GM23338 (cell line): Measurements from ENCODE around the gene SNX32. TPM values are rescaled to one million over a fixed set of nuclear protein-coding genes. Genes with fewer than 3 reads are reported as not detected.

Experiments
- ATAC-seq: fragments of 200-7000 bp; cut with Tn5 transposase; 3 replicates; pipeline ENCODE4 v1.9.1; 2020
- DNase-seq: peaks from one replicate; pipeline ENCODE4 v3.0.0-alpha.2; 2015; ENCODE audit warnings: low spot score
- H2AFZ ChIP-seq: fragments of 200-600 bp; sonication (generic); 2 replicates; pipeline ENCODE4 v1.8.0; 2016; ENCODE audit warnings: antibody characterized with exemption, mild to moderate bottlenecking, moderate library complexity
- H3F3A ChIP-seq: fragments of 200-600 bp; sonication (generic); replicated peaks from 2 replicates; pipeline ENCODE4 v1.8.0; 2017; ENCODE audit warnings: antibody characterized with exemption, mixed run types, low read depth
- H3K27ac ChIP-seq: fragments of 200-600 bp; sonication (generic); 2 replicates; pipeline ENCODE4 v1.6.1; 2016; ENCODE audit warnings: low read depth
- H3K27me3 ChIP-seq: fragments of 200-600 bp; sonication (generic); 2 replicates; pipeline ENCODE4 v1.8.0; 2016; ENCODE audit warnings: mild to moderate bottlenecking, mixed run types, moderate library complexity; ENCODE audit not compliant: insufficient read depth
- H3K36me3 ChIP-seq: fragments of 200-600 bp; sonication (generic); 2 replicates; pipeline ENCODE4 v1.8.0; 2016; ENCODE audit warnings: mild to moderate bottlenecking; ENCODE audit not compliant: insufficient read depth
- H3K4me1 ChIP-seq: fragments of 200-600 bp; sonication (generic); 2 replicates; pipeline ENCODE4 v1.8.0; 2016; ENCODE audit warnings: mild to moderate bottlenecking, moderate library complexity; ENCODE audit not compliant: insufficient read depth
- H3K4me2 ChIP-seq: fragments of 200-600 bp; sonication (generic); 2 replicates; pipeline ENCODE4 v1.7.1; 2017; ENCODE audit warnings: mixed run types
- H3K4me3 ChIP-seq: fragments of 200-600 bp; sonication (generic); 2 replicates; pipeline ENCODE4 v1.6.1; 2016; ENCODE audit warnings: mixed run types
- H3K79me2 ChIP-seq: fragments of 200-600 bp; sonication (generic); replicated peaks from 2 replicates; pipeline ENCODE4 v1.8.0; 2017; ENCODE audit warnings: mild to moderate bottlenecking; ENCODE audit not compliant: insufficient read depth
- H3K9me2 ChIP-seq: fragments of 200-600 bp; sonication (generic); 2 replicates; pipeline ENCODE4 v1.8.0; 2017; ENCODE audit not compliant: insufficient read depth
- H4K20me1 ChIP-seq: fragments of 200-600 bp; sonication (generic); replicated peaks from 2 replicates; pipeline ENCODE4 v1.8.0; 2017; ENCODE audit warnings: mild to moderate bottlenecking; ENCODE audit not compliant: insufficient read depth
- H3K27ac Mint-ChIP-seq: 2 replicates; pipeline ENCODE4 v1.8.0; 2020; ENCODE audit warnings: inconsistent platforms, mild to moderate bottlenecking, moderate library complexity, mixed read lengths
- H3K27me3 Mint-ChIP-seq: 3 replicates; pipeline ENCODE4 v1.8.0; 2022; ENCODE audit warnings: low read depth, mild to moderate bottlenecking, moderate library complexity, mixed read lengths, inconsistent platforms; ENCODE audit not compliant: insufficient read depth, poor library complexity
- H3K36me3 Mint-ChIP-seq: 3 replicates; pipeline ENCODE4 v1.8.0; 2021; ENCODE audit warnings: low read depth, mild to moderate bottlenecking, inconsistent platforms, moderate library complexity, mixed read lengths
- H3K4me1 Mint-ChIP-seq: 3 replicates; pipeline ENCODE4 v1.8.0; 2020; ENCODE audit warnings: mild to moderate bottlenecking, inconsistent platforms, mixed read lengths
- H3K4me3 Mint-ChIP-seq: 3 replicates; pipeline ENCODE4 v1.8.0; 2021; ENCODE audit warnings: moderate library complexity, mild to moderate bottlenecking, inconsistent platforms, mixed read lengths
- H3K9me3 Mint-ChIP-seq: 3 replicates; pipeline ENCODE4 v1.8.0; 2020; ENCODE audit warnings: moderate library complexity, mild to moderate bottlenecking, inconsistent platforms, mixed read lengths
- CREB1 ChIP-seq: fragments of 250-450 bp; sonication (Bioruptor Pico); IDR thresholded peaks from 2 replicates; pipeline ENCODE4 v1.5.0; 2020; ENCODE audit warnings: low read depth, mild to moderate bottlenecking, moderate library complexity
- EZH2 ChIP-seq: fragments of 200-600 bp; sonication (generic); IDR thresholded peaks from one replicate; pipeline ENCODE4 v1.8.0; 2017; ENCODE audit warnings: antibody characterized with exemption, mild to moderate bottlenecking, low read depth; ENCODE audit not compliant: unreplicated experiment
- EZH2phosphoT487 ChIP-seq: fragments of 200-600 bp; sonication (generic); IDR thresholded peaks from one replicate; pipeline ENCODE4 v1.8.1; 2018; ENCODE audit warnings: antibody characterized with exemption; ENCODE audit not compliant: unreplicated experiment
- JUNB ChIP-seq: IDR thresholded peaks from one replicate; pipeline ENCODE4 v1.6.1; 2016; ENCODE audit warnings: antibody characterized with exemption; ENCODE audit not compliant: unreplicated experiment
- NANOG ChIP-seq: IDR thresholded peaks from 2 replicates; pipeline ENCODE4 v1.6.1; 2016; ENCODE audit warnings: antibody characterized with exemption, borderline replicate concordance
- POLR2AphosphoS5 ChIP-seq: IDR thresholded peaks from 2 replicates; pipeline ENCODE4 v1.6.1; 2016; ENCODE audit warnings: antibody characterized with exemption, low read depth
- STAT1 ChIP-seq: IDR thresholded peaks from one replicate; pipeline ENCODE4 v1.6.1; 2016; ENCODE audit warnings: antibody characterized with exemption; ENCODE audit not compliant: unreplicated experiment
- ZNF114 ChIP-seq: fragments of 250-450 bp; sonication (Bioruptor Pico); IDR thresholded peaks from 2 replicates; pipeline ENCODE4 v1.5.0; 2020; ENCODE audit warnings: mild to moderate bottlenecking, moderate library complexity
- ZNF331 ChIP-seq: fragments of 250-450 bp; sonication (Bioruptor Pico); IDR thresholded peaks from 2 replicates; pipeline ENCODE4 v1.5.0; 2020; ENCODE audit warnings: low read depth, mild to moderate bottlenecking, moderate library complexity
- polyA plus RNA-seq: library from polyadenylated mRNA; unstranded; fragments of >200 nt; fragmentation: Nextera tagmentation; extraction: Ambion mirVana; gene quantifications from 2 replicates; pipeline ENCODE4 v1.2.1, GENCODE V29; 2016
- total RNA-seq: library from RNA; depleted of rRNA; stranded (reverse); fragments of >200 nt; shearing (Covaris generic); gene quantifications from 2 replicates; pipeline ENCODE4 v1.2.3, GENCODE V29; 2014
- TF ChIP-seq, protein P1 (sequence below), 2 experiments: fragments of 200-600 bp in 1 of 2; sonication (generic) in 1 of 2; conservative IDR thresholded peaks; 2 replicates each; pipeline versions ENCODE4 v1.5.1 to v1.6.1; 2016 to 2017; ENCODE audit warnings: antibody characterized with exemption in 2 of 2, low read depth in 2 of 2, mild to moderate bottlenecking in 2 of 2, moderate library complexity in 1 of 2
- TF ChIP-seq, protein P2 (sequence below): IDR thresholded peaks from one replicate; pipeline ENCODE4 v1.6.1; 2018; ENCODE audit warnings: antibody characterized with exemption; ENCODE audit not compliant: unreplicated experiment
- TF ChIP-seq, protein P3 (sequence below): IDR thresholded peaks from 2 replicates; pipeline ENCODE4 v1.6.1; 2016; ENCODE audit warnings: antibody characterized with exemption
- TF ChIP-seq, protein P4 (sequence below): fragments of 250-450 bp; sonication (Bioruptor Pico); IDR thresholded peaks from 2 replicates; pipeline ENCODE4 v1.5.0; 2020; ENCODE audit warnings: mild to moderate bottlenecking, moderate library complexity

SNX32 gene
- total and polyA plus RNA-seq, 2 experiments from 2014 or later, result 0.49 to 1.2 TPM

DNA sequence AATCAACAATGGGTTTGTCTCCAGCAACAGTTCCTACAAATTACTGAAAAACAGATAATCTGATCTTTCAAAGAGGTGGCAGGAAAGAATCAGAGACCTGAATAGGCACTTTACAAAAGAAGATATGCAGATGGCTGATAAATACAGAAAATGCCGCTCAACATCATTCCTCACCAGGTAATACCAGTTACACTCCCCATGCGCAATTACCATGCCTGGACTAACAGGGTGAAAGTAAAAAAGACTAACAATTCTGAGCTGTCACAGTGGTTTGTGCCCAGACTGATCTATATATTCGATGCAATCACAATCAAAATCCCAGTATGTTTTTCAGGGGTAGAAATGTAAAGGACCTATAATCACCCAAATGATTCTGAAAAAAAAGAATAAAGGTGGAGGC lies 10.0 kb downstream of the SNX32 start:
- Histone ChIP-seq H4K20me1 (no peaks in the 10 kb centered on the region; the same call in 1 of the 2 replicates), H3K36me3 (no peaks in the 10 kb centered on the region), H3F3A (no peaks in the 10 kb centered on the region; the same call in 1 of the 2 replicates), H3K27me3 (no peaks in the 10 kb centered on the region), H3K27ac (no peak overlapping the region), H3K4me1 (no peaks in the 10 kb centered on the region), H3K4me3 (no peak overlapping the region), H3K4me2 (no peak overlapping the region), H3K9me2 (no peaks in the 10 kb centered on the region), H3K79me2 (no peaks in the 10 kb centered on the region), H2AFZ (no peak overlapping the region)
- no peaks in the 10 kb centered on the region for H3K36me3 Mint-ChIP-seq
- H3K9me3 Mint-ChIP-seq, result no peaks in the 10 kb centered on the region
- ATAC-seq (no peak), DNase-seq (no peak)
- TF ChIP-seq POLR2AphosphoS5, result no peak
- no peak for TF ChIP-seq ZNF114 (CRISPR knock-in tag)
- TF ChIP-seq NANOG, result no peak
- no peak for TF ChIP-seq EZH2phosphoT487
- TF ChIP-seq, protein P1, sequence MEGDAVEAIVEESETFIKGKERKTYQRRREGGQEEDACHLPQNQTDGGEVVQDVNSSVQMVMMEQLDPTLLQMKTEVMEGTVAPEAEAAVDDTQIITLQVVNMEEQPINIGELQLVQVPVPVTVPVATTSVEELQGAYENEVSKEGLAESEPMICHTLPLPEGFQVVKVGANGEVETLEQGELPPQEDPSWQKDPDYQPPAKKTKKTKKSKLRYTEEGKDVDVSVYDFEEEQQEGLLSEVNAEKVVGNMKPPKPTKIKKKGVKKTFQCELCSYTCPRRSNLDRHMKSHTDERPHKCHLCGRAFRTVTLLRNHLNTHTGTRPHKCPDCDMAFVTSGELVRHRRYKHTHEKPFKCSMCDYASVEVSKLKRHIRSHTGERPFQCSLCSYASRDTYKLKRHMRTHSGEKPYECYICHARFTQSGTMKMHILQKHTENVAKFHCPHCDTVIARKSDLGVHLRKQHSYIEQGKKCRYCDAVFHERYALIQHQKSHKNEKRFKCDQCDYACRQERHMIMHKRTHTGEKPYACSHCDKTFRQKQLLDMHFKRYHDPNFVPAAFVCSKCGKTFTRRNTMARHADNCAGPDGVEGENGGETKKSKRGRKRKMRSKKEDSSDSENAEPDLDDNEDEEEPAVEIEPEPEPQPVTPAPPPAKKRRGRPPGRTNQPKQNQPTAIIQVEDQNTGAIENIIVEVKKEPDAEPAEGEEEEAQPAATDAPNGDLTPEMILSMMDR (conservative IDR thresholded peaks at IDR 0.05; ENCODE audit: low read depth in 2 of 2), result no peak
- TF ChIP-seq, protein P2, sequence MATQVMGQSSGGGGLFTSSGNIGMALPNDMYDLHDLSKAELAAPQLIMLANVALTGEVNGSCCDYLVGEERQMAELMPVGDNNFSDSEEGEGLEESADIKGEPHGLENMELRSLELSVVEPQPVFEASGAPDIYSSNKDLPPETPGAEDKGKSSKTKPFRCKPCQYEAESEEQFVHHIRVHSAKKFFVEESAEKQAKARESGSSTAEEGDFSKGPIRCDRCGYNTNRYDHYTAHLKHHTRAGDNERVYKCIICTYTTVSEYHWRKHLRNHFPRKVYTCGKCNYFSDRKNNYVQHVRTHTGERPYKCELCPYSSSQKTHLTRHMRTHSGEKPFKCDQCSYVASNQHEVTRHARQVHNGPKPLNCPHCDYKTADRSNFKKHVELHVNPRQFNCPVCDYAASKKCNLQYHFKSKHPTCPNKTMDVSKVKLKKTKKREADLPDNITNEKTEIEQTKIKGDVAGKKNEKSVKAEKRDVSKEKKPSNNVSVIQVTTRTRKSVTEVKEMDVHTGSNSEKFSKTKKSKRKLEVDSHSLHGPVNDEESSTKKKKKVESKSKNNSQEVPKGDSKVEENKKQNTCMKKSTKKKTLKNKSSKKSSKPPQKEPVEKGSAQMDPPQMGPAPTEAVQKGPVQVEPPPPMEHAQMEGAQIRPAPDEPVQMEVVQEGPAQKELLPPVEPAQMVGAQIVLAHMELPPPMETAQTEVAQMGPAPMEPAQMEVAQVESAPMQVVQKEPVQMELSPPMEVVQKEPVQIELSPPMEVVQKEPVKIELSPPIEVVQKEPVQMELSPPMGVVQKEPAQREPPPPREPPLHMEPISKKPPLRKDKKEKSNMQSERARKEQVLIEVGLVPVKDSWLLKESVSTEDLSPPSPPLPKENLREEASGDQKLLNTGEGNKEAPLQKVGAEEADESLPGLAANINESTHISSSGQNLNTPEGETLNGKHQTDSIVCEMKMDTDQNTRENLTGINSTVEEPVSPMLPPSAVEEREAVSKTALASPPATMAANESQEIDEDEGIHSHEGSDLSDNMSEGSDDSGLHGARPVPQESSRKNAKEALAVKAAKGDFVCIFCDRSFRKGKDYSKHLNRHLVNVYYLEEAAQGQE, result no peak
- TF ChIP-seq STAT1, result no peak
- TF ChIP-seq ZNF331 (CRISPR knock-in tag), result no peak
- no peak for TF ChIP-seq EZH2
- no peak for TF ChIP-seq JUNB
- TF ChIP-seq CREB1 (CRISPR knock-in tag), result no peak
- TF ChIP-seq, protein P3, sequence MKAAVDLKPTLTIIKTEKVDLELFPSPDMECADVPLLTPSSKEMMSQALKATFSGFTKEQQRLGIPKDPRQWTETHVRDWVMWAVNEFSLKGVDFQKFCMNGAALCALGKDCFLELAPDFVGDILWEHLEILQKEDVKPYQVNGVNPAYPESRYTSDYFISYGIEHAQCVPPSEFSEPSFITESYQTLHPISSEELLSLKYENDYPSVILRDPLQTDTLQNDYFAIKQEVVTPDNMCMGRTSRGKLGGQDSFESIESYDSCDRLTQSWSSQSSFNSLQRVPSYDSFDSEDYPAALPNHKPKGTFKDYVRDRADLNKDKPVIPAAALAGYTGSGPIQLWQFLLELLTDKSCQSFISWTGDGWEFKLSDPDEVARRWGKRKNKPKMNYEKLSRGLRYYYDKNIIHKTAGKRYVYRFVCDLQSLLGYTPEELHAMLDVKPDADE, result no peak
- TF ChIP-seq, protein P4, sequence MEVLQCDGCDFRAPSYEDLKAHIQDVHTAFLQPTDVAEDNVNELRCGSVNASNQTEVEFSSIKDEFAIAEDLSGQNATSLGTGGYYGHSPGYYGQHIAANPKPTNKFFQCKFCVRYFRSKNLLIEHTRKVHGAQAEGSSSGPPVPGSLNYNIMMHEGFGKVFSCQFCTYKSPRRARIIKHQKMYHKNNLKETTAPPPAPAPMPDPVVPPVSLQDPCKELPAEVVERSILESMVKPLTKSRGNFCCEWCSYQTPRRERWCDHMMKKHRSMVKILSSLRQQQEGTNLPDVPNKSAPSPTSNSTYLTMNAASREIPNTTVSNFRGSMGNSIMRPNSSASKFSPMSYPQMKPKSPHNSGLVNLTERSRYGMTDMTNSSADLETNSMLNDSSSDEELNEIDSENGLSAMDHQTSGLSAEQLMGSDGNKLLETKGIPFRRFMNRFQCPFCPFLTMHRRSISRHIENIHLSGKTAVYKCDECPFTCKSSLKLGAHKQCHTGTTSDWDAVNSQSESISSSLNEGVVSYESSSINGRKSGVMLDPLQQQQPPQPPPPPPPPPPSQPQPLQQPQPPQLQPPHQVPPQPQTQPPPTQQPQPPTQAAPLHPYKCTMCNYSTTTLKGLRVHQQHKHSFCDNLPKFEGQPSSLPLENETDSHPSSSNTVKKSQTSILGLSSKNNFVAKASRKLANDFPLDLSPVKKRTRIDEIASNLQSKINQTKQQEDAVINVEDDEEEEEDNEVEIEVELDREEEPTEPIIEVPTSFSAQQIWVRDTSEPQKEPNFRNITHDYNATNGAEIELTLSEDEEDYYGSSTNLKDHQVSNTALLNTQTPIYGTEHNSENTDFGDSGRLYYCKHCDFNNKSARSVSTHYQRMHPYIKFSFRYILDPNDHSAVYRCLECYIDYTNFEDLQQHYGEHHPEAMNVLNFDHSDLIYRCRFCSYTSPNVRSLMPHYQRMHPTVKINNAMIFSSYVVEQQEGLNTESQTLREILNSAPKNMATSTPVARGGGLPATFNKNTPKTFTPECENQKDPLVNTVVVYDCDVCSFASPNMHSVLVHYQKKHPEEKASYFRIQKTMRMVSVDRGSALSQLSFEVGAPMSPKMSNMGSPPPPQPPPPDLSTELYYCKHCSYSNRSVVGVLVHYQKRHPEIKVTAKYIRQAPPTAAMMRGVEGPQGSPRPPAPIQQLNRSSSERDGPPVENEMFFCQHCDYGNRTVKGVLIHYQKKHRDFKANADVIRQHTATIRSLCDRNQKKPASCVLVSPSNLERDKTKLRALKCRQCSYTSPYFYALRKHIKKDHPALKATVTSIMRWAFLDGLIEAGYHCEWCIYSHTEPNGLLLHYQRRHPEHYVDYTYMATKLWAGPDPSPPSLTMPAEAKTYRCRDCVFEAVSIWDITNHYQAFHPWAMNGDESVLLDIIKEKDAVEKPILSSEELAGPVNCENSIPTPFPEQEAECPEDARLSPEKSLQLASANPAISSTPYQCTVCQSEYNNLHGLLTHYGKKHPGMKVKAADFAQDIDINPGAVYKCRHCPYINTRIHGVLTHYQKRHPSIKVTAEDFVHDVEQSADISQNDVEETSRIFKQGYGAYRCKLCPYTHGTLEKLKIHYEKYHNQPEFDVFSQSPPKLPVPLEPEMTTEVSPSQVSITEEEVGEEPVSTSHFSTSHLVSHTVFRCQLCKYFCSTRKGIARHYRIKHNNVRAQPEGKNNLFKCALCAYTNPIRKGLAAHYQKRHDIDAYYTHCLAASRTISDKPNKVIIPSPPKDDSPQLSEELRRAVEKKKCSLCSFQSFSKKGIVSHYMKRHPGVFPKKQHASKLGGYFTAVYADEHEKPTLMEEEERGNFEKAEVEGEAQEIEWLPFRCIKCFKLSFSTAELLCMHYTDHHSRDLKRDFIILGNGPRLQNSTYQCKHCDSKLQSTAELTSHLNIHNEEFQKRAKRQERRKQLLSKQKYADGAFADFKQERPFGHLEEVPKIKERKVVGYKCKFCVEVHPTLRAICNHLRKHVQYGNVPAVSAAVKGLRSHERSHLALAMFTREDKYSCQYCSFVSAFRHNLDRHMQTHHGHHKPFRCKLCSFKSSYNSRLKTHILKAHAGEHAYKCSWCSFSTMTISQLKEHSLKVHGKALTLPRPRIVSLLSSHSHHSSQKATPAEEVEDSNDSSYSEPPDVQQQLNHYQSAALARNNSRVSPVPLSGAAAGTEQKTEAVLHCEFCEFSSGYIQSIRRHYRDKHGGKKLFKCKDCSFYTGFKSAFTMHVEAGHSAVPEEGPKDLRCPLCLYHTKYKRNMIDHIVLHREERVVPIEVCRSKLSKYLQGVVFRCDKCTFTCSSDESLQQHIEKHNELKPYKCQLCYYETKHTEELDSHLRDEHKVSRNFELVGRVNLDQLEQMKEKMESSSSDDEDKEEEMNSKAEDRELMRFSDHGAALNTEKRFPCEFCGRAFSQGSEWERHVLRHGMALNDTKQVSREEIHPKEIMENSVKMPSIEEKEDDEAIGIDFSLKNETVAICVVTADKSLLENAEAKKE, result no peak
- no peak overlapping the region for H3K27ac Mint-ChIP-seq
- H3K4me1 Mint-ChIP-seq, result no peaks in the 10 kb centered on the region
- peaks cover 7% of the 10 kb centered on the region for H3K27me3 Mint-ChIP-seq
- no peak overlapping the region for H3K4me3 Mint-ChIP-seq
